DND-41 (cell line): Measurements from ENCODE around the gene DNAH11.

Experiments
- ATAC-seq: fragments of 200-7000 bp; cut with Tn5 transposase; 3 replicates; pipeline ENCODE4 v1.9.1; 2021; ENCODE audit warnings: low read depth; ENCODE audit not compliant: insufficient read depth
- DNase-seq: peaks from one replicate; pipeline ENCODE4 v3.0.0-alpha.2; 2020
- H2AFZ ChIP-seq: 2 replicates; pipeline ENCODE4 v1.6.0; 2012; ENCODE audit warnings: low read depth, low read length
- H3K27ac ChIP-seq: 2 replicates; pipeline ENCODE4 v1.5.1; 2012; ENCODE audit warnings: low read length, inconsistent platforms
- H3K27me3 ChIP-seq: fragments of 200-600 bp; sonication (generic); 2 replicates; pipeline ENCODE4 v1.6.0; 2012; ENCODE audit warnings: low read length, mild to moderate bottlenecking, inconsistent platforms; ENCODE audit not compliant: insufficient read depth, poor library complexity
- H3K36me3 ChIP-seq: 2 replicates; pipeline ENCODE4 v1.5.1; 2012; ENCODE audit warnings: low read length, inconsistent platforms; ENCODE audit not compliant: insufficient read depth
- H3K4me1 ChIP-seq: 2 replicates; pipeline ENCODE4 v1.5.1; 2012; ENCODE audit warnings: mild to moderate bottlenecking, low read length; ENCODE audit not compliant: insufficient read depth
- H3K4me2 ChIP-seq: 2 replicates; pipeline ENCODE4 v1.6.0; 2012; ENCODE audit warnings: mild to moderate bottlenecking, moderate library complexity, low read length, inconsistent platforms; ENCODE audit not compliant: insufficient read depth
- H3K4me3 ChIP-seq, 2 experiments: fragments of 200-600 bp in 1 of 2; shearing (Covaris generic) in 1 of 2; 2 replicates each; pipeline ENCODE4 v1.5.1; 2012 to 2016; ENCODE audit warnings: inconsistent platforms in 2 of 2, low read length in 2 of 2, mild to moderate bottlenecking in 2 of 2, low read depth in 1 of 2, moderate library complexity in 1 of 2
- H3K79me2 ChIP-seq: 2 replicates; pipeline ENCODE4 v1.6.0; 2012; ENCODE audit warnings: low read length, inconsistent platforms; ENCODE audit not compliant: insufficient read depth
- H3K9ac ChIP-seq: 2 replicates; pipeline ENCODE4 v1.6.0; 2012; ENCODE audit warnings: low read depth, mild to moderate bottlenecking, inconsistent platforms, low read length, moderate library complexity
- H3K9me3 ChIP-seq: 2 replicates; pipeline ENCODE4 v1.5.1; 2012; ENCODE audit warnings: low read length, moderate library complexity, mild to moderate bottlenecking, inconsistent platforms; ENCODE audit not compliant: insufficient read depth, severe bottlenecking
- H4K20me1 ChIP-seq: 2 replicates; pipeline ENCODE4 v1.6.0; 2012; ENCODE audit warnings: low read length; ENCODE audit not compliant: insufficient read depth
- CTCF ChIP-seq: IDR thresholded peaks from 2 replicates; pipeline ENCODE4 v1.5.1; 2012; ENCODE audit warnings: borderline replicate concordance, low read length, moderate library complexity, mild to moderate bottlenecking; ENCODE audit not compliant: poor library complexity, severe bottlenecking; ENCODE audit errors: extremely low read depth
- EZH2 ChIP-seq: IDR thresholded peaks from 3 replicates; pipeline ENCODE4 v1.6.1; 2012; ENCODE audit warnings: borderline replicate concordance, low read depth, mild to moderate bottlenecking, moderate library complexity, low read length, inconsistent platforms; ENCODE audit not compliant: severe bottlenecking

Gene DNAH11

GRCh38 chr7:21603462-21603861 is 60.6 kb downstream of the DNAH11 start:
- Histone ChIP-seq H3K36me3 (no peaks in the 10 kb centered on the region), H2AFZ (no peak overlapping the region), H3K9me3 (no peaks in the 10 kb centered on the region), H3K27ac (no peak overlapping the region), H4K20me1 (no peaks in the 10 kb centered on the region), H3K4me3 (no peak overlapping the region), H3K79me2 (no peaks in the 10 kb centered on the region), H3K9ac (no peak overlapping the region), H3K27me3 (peaks cover 4% of the 10 kb centered on the region), H3K4me2 (no peak overlapping the region), H3K4me1 (no peaks in the 10 kb centered on the region)
- ATAC-seq (no peak), DNase-seq (no peak)
- TF ChIP-seq EZH2 (no peak), CTCF (no peak)

- TF ChIP-seq EZH2 (no peak), CTCF (no peak)
- Histone ChIP-seq H3K4me1 (no peaks in the 10 kb centered on the region), H3K4me2 (no peak overlapping the region), H3K27me3 (peaks cover 4% of the 10 kb centered on the region), H3K4me3 (no peak overlapping the region), H3K27ac (no peak overlapping the region), H3K9me3 (no peaks in the 10 kb centered on the region), H3K36me3 (no peaks in the 10 kb centered on the region), H2AFZ (no peak overlapping the region), H3K9ac (no peak overlapping the region), H3K79me2 (no peaks in the 10 kb centered on the region), H4K20me1 (no peaks in the 10 kb centered on the region)
- ATAC-seq = no peak
- DNase-seq = no peak
These were observed 61.3 kb downstream of the DNAH11 start for GRCh38 chr7:21603972-21604749.

GRCh38 chr7:21605008-21605585 is 62.3 kb downstream of the DNAH11 start:
- Histone ChIP-seq H3K4me2 (no peak overlapping the region), H4K20me1 (no peaks in the 10 kb centered on the region), H3K4me3 (no peak overlapping the region), H3K9me3 (no peaks in the 10 kb centered on the region), H3K4me1 (no peaks in the 10 kb centered on the region), H3K9ac (no peak overlapping the region), H3K79me2 (no peaks in the 10 kb centered on the region), H3K27me3 (peaks cover 4% of the 10 kb centered on the region), H3K27ac (no peak overlapping the region), H2AFZ (no peak overlapping the region), H3K36me3 (no peaks in the 10 kb centered on the region)
- TF ChIP-seq EZH2 (no peak), CTCF (no peak)
- DNase-seq (no peak), ATAC-seq (no peak)
